Epithelial cell of proximal tubule (primary cell): ENCODE results near the gene ERBB2. TPM values are rescaled to one million over a fixed set of nuclear protein-coding genes. Genes with fewer than 3 reads are reported as not detected.
A peak's percentile ranks its signal among the peaks of the same experiment; 100 is the strongest.
"Not testable (repeated sequence)": the region's sequence is repeated elsewhere in the genome, so short reads cannot be mapped to it uniquely, and the experiment has no call there.

Experiments used
- DNase-seq: peaks from one replicate; pipeline ENCODE4 v3.0.0-alpha.2; 2011; ENCODE audit warnings: low read depth
- H3K4me3 ChIP-seq: 2 replicates; pipeline ENCODE4 v1.5.1; 2011; ENCODE audit warnings: low read depth, mild to moderate bottlenecking, low read length
- total RNA-seq: library from RNA; depleted of rRNA; stranded (reverse); fragments of >200 nt; gene quantifications from 2 replicates; pipeline ENCODE4 v1.2.3, GENCODE V29; 2015
- TF ChIP-seq, protein P1 (sequence below): conservative IDR thresholded peaks from 2 replicates; pipeline ENCODE4 v1.5.1; 2012; ENCODE audit warnings: low read depth, mild to moderate bottlenecking, low read length

The ERBB2 gene
- total RNA-seq, 1 donor from 2014 or later, result 53.3 TPM

DNA sequence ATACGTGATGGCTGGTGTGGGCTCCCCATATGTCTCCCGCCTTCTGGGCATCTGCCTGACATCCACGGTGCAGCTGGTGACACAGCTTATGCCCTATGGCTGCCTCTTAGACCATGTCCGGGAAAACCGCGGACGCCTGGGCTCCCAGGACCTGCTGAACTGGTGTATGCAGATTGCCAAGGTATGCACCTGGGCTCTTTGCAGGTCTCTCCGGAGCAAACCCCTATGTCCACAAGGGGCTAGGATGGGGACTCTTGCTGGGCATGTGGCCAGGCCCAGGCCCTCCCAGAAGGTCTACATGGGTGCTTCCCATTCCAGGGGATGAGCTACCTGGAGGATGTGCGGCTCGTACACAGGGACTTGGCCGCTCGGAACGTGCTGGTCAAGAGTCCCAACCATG is 24.9 kb downstream of the ERBB2 start:
- H3K4me3 ChIP-seq, result no peak overlapping the region
- no peak for DNase-seq
- TF ChIP-seq, protein P1, sequence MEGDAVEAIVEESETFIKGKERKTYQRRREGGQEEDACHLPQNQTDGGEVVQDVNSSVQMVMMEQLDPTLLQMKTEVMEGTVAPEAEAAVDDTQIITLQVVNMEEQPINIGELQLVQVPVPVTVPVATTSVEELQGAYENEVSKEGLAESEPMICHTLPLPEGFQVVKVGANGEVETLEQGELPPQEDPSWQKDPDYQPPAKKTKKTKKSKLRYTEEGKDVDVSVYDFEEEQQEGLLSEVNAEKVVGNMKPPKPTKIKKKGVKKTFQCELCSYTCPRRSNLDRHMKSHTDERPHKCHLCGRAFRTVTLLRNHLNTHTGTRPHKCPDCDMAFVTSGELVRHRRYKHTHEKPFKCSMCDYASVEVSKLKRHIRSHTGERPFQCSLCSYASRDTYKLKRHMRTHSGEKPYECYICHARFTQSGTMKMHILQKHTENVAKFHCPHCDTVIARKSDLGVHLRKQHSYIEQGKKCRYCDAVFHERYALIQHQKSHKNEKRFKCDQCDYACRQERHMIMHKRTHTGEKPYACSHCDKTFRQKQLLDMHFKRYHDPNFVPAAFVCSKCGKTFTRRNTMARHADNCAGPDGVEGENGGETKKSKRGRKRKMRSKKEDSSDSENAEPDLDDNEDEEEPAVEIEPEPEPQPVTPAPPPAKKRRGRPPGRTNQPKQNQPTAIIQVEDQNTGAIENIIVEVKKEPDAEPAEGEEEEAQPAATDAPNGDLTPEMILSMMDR, result no peak

DNA sequence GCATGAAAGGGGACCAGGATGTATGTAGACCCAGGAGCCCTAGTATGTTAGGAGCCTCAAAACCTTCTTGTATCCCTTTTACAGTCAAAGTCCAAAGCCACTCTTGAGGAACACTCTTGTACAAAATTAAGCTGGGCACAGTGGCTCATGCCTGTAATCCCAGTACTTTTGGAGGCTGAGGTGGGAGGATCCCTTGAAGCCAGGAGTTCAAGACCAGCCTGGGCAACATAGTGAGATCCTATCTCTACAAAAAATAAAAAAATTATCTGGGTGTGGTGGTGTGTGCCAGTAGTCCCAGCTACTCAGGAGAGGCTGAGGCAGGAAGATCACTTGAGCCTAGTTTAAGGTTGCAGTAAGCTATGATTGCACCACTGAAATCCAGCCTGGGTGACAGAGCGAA is 26.1 kb downstream of the ERBB2 start:
- H3K4me3 ChIP-seq, DNase-seq: not testable (repeated sequence)

DNA sequence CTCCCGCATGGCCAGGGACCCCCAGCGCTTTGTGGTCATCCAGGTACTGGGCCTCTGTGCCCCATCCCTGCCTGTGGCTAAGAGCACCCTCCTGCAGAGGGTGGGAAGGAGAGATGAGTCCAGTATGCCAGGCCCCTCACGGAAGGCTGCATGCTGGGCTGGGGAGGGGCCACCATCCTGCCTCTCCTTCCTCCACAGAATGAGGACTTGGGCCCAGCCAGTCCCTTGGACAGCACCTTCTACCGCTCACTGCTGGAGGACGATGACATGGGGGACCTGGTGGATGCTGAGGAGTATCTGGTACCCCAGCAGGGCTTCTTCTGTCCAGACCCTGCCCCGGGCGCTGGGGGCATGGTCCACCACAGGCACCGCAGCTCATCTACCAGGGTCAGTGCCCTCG is 26.8 kb downstream of the ERBB2 start:
- no peak for DNase-seq
- no peak overlapping the region for H3K4me3 ChIP-seq
- TF ChIP-seq, protein P1, result no peak

DNA sequence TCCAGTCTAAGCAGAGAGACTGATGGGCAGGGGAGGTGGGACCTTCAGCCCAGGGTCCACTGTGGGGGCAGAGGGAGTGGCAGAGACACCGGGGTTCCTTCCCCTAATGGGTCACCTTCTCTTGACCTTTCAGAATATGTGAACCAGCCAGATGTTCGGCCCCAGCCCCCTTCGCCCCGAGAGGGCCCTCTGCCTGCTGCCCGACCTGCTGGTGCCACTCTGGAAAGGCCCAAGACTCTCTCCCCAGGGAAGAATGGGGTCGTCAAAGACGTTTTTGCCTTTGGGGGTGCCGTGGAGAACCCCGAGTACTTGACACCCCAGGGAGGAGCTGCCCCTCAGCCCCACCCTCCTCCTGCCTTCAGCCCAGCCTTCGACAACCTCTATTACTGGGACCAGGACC is 27.7 kb downstream of the ERBB2 start:
- H3K4me3 ChIP-seq, result no peak overlapping the region
- DNase-seq, result no peak
- TF ChIP-seq, protein P1, result no peak

DNA sequence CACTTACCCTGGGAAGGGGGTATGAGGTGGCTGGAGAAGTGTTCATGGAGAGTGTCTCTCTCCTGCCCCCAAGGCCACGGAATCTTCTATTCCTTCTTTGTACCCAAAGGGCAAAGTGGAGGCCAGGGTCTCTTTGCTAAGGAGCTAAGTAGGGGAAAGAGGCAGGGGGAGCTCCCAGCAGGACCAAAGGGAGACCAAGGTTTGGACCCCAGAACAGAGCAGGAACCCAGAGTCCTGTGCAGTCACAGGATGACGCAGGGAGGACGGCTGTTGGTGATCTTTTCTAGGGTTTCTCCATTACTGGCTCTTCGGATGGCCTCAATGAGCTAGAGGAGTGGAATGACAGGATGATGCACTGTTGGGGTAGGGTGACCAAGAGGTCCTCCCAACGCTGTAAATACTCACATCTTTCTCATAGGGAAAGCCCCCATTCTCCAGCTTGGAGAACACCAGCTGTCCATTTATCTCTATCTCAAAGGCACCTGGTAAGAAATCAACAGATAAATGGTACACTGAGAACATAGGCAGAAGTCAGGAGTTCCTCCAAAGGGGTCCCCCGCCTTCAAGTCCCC is 29.5 kb downstream of the ERBB2 start:
- DNase-seq, result no peak
- TF ChIP-seq, protein P1, result no peak

DNA sequence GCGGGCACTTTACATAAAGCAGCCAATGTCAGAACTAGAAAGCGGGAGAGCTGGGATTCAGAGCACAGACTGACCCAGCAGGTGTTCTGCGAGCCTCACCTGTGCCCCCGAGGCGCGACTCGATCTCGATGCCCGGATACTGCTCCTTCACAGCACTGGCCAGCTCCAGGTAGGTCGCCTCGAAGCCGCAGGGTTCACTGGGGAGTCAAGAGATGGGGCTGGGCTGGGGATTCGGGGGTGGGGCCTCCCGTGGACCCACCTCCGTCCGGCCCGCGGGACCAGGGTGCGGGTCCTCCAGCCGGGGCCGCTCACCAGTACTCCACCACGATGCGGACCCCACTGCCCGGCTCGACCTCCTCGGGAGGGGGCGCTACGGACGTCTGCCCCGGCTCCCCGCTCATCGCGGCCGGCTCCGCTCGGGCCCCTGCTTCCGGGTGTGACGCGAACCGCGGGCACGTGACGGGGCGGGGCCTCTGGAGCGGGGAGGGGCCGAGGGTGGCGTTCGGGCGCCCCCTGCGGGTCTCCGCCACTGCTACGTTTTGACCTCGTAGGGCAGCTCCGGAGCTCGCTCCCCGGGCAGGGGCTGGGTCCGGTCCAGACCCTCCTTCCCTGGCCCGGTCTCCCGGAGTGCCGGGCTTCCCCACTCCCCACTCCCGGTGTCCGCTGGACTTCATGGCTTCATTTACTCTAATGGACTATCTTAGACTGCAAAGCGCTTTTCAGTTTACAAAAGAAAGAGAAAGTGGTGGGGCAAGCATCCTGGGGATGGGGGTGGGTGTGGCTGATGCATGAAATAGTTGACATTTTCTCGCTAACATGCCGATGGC is 30.4 kb downstream of the ERBB2 start, which contains the start of gene MIEN1:
MIEN1 (minus strand) TSS at position 438 of the 827 bp plus-strand sequence; CDS start at position 401, 37 bp downstream.
- no peak for DNase-seq
- TF ChIP-seq, protein P1, result peak; percentile 71
- H3K4me3 ChIP-seq, result peak within 1 kb of the TSS; percentile 70

More for the DNA sequence above, 29.5 kb downstream of the ERBB2 start:
- peak overlapping the region; percentile 70 for H3K4me3 ChIP-seq

DNA sequence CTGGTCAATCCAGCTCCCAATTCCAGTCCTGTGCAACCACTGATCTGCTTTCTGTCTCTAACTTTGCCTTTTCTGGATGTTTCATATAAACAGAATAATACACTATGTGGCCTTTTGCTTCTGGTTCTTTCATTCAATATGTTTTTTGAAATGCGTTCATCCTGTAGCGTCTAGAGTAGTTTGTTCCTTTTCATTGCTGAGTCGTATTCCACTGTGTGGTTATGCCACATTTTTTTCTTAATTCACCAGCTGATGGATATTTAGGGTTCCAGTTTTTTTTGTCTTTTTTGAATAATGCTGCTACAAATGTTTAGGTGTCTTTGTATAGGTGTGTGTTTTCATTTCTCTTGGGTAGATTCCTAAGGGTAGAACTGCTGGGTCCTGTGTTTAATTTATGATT is 32.7 kb downstream of the ERBB2 start:
- H3K4me3 ChIP-seq, result no peak overlapping the region
- no peak for DNase-seq
- TF ChIP-seq, protein P1, result no peak
